Esophagus muscularis mucosa (tissue), 4 donors: ENCODE results near the gene CACNA1S.

ENCODE experiments used
- CTCF ChIP-seq, 3 experiments: fragments of 200-600 bp in 2 of 3; fragments of 450-650 bp in 1 of 3; sonication (generic) in 2 of 3; IDR thresholded peaks; one replicate each; pipeline ENCODE4 v1.5.1; 2017 to 2019; ENCODE audit warnings: antibody characterized with exemption in 3 of 3, mild to moderate bottlenecking in 2 of 3, moderate library complexity in 1 of 3
- EP300 ChIP-seq: sonication (generic); formaldehyde crosslinking; IDR thresholded peaks from one replicate; pipeline ENCODE4 v1.6.1; 2017; ENCODE audit warnings: antibody characterized with exemption
- POLR2A ChIP-seq: fragments of 450-650 bp; IDR thresholded peaks from one replicate; pipeline ENCODE4 v1.6.1; 2017; ENCODE audit warnings: antibody characterized with exemption, moderate library complexity, mild to moderate bottlenecking, low read depth
- POLR2AphosphoS5 ChIP-seq, 2 donors: sonication (generic); formaldehyde crosslinking; IDR thresholded peaks; one replicate each; pipeline ENCODE4 v1.6.1; 2017; ENCODE audit warnings: antibody characterized with exemption in 2 of 2

DNA sequence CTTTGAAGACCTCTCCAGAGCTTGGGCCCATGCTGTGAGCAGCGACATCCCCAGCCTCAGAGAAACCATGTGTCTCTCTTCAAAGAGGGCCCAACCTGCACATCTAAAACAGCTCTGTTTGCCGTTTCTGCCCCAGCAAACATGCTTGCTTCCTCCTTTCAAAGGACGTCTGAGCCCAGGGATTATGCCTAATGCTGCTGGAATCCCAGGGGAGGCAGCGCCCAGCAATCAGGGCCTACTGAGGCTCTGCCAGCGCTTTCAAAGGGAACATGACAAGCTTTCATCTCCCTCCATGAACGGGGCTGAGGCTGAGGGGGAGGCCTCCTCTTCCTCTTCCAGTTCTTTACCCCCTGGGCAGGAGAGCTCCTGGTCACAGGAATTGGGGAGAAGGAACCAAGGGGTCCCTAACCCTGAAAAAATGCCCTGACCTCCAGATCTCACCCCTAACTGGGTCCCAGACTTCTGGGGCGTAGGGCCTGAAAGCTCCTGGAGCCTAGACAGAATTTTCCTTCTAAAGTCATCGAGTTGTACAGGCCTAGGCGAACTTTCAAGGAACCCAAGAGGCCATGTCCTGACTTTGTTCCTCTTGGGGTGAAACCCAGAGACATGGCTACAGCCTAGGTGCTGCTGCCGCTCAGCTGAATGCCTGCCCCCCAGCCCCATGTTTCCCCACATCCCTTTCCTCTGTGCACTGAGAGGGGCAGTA is 28.2 kb upstream of the CACNA1S start:
- TF ChIP-seq CTCF (IDR thresholded peaks at IDR 0.05) (no peak), EP300 (no peak), POLR2A (no peak), POLR2AphosphoS5 (IDR thresholded peaks at IDR 0.05) (no peak)
